T-helper 2 cell (primary cell): Measurements from ENCODE around the gene PNKP.

Experiments used
- DNase-seq, 5 experiments: peaks; one replicate each; pipeline versions ENCODE4 v3.0.0 to v3.0.0-alpha.2; 2012 to 2022

Gene PNKP

GRCh38 chr19:49876422-49877019, 9.1 kb upstream of the PNKP start:
- DNase-seq, result peak; percentile 93 to 99 (median 97)

GRCh38 chr19:49875857-49876421, 8.6 kb upstream of the PNKP start:
- peak in 4 of 5 experiments; percentile 20 to 65 (median 32) for DNase-seq

- DNase-seq, result no peak
Measured at GRCh38 chr19:49875177-49875576, 7.8 kb upstream of the PNKP start.

- DNase-seq, result no peak
Measured at GRCh38 chr19:49874503-49875157, 7.3 kb upstream of the PNKP start.

GRCh38 chr19:49873834-49874233, 6.5 kb upstream of the PNKP start:
- no peak for DNase-seq

- DNase-seq, result no peak
Measured at GRCh38 chr19:49873129-49873521, 5.7 kb upstream of the PNKP start.

- DNase-seq, result no peak
Measured at GRCh38 chr19:49872245-49873128, 5.1 kb upstream of the PNKP start.

GRCh38 chr19:49871349-49871985, 4.1 kb upstream of the PNKP start:
- no peak for DNase-seq

GRCh38 chr19:49870309-49870901, 3.0 kb upstream of the PNKP start:
- no peak for DNase-seq

GRCh38 chr19:49869484-49870308, 2.3 kb upstream of the PNKP start:
- peak; percentile 78 to 99 (median 87) for DNase-seq

GRCh38 chr19:49869009-49869483, 1.7 kb upstream of the PNKP start:
- no peak for DNase-seq

- DNase-seq, result no peak
Measured at GRCh38 chr19:49864890-49865289, 2.5 kb downstream of the PNKP start.

- no peak for DNase-seq
Measured at GRCh38 chr19:49863935-49864320, 3.4 kb downstream of the PNKP start.

- DNase-seq, result no peak
Measured at GRCh38 chr19:49863254-49863934, 4.0 kb downstream of the PNKP start.

- DNase-seq, result peak in 1 of 5 experiments; percentile 51
Measured at GRCh38 chr19:49862391-49863253, 4.8 kb downstream of the PNKP start.

GRCh38 chr19:49861541-49862378, 5.6 kb downstream of the PNKP start:
- no peak for DNase-seq

GRCh38 chr19:49861107-49861506, 6.3 kb downstream of the PNKP start:
- DNase-seq, result no peak

GRCh38 chr19:49860336-49861102, 6.9 kb downstream of the PNKP start:
- no peak for DNase-seq
